ENCODE results near the gene KSR1.

GRCh38 chr17:27531469-27531961 is 75.3 kb downstream of the KSR1 start:
- no peak for TF ChIP-seq KDM1A (IDR thresholded peaks at IDR 0.05)
- no peak for TF ChIP-seq KDM5B (IDR thresholded peaks at IDR 0.05; ENCODE audit: insufficient replicate concordance, low read depth, low read length)
- no peak for TF ChIP-seq BRCA1 (IDR thresholded peaks at IDR 0.05)
- TF ChIP-seq BRCA1 (CRISPR knock-in tag; IDR thresholded peaks at IDR 0.05), result no peak
- no peak for TF ChIP-seq NFYB (IDR thresholded peaks at IDR 0.05; ENCODE audit: extremely low read depth, insufficient read length)
- TF ChIP-seq NFIC (IDR thresholded peaks at IDR 0.05), result no peak
- no peak for TF ChIP-seq ATF3 (IDR thresholded peaks at IDR 0.05)
- no peak for TF ChIP-seq ATF3 (CRISPR knock-in tag; conservative IDR thresholded peaks at IDR 0.05)
- no peak for TF ChIP-seq CTCF (IDR thresholded peaks at IDR 0.05 in 2 of 3, conservative IDR thresholded peaks at IDR 0.05 in 1 of 3; ENCODE audit: insufficient read depth in 2 of 3, low read depth in 1 of 3, low read length in 3 of 3)
